HCEC 1CT (cell line): ENCODE results near the gene GGTLC1.

Source experiments
- DNase-seq: peaks from one replicate; pipeline ENCODE4 v3.0.0-alpha.2; 2017

GGTLC1 gene

GRCh38 chr20:23959054-23959453, 29.5 kb downstream of the GGTLC1 start:
- no peak for DNase-seq

GRCh38 chr20:23955896-23956295, 32.7 kb downstream of the GGTLC1 start:
- DNase-seq = no peak

GRCh38 chr20:23954008-23954745, 34.4 kb downstream of the GGTLC1 start:
- no peak for DNase-seq

DNA sequence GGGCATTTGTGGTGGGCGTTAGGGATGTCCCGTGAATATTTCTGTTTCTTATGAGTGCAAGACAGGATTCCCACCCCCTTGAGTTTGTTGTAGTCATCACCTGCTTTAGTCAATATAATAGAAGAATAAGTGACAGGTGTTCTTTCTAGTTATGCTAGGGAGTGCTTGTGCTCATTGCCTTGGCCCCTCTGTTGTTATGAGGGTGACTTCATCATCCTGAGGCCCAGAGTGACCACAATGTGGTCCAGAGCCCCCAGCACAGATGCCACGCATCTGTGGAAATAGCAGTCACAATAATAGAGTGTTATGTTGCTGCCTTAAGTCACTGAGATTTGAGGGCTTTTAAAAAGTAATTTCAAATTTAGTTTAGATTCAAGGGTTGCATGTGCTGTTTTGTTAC, 42.4 kb downstream of the GGTLC1 start:
- no peak for DNase-seq

DNA sequence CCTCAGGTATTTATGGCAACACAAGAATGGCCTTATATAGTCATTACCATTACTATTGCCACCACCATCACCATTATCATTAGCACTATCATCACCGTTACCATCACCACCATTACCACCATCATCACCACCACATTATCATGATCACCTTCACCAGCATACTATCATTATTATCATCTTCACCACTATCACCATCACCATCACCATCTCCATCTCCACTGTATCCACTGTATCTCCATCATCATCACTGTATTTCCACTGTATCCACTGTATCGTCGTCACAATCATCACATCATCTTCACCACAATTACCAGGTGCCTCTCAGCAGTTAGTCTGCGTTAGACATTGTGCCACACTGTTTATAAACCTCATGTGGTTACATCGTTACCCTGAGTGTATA, 45.3 kb downstream of the GGTLC1 start:
- no peak for DNase-seq

GRCh38 chr20:23939641-23940040, 48.9 kb downstream of the GGTLC1 start:
- DNase-seq = no peak

DNA sequence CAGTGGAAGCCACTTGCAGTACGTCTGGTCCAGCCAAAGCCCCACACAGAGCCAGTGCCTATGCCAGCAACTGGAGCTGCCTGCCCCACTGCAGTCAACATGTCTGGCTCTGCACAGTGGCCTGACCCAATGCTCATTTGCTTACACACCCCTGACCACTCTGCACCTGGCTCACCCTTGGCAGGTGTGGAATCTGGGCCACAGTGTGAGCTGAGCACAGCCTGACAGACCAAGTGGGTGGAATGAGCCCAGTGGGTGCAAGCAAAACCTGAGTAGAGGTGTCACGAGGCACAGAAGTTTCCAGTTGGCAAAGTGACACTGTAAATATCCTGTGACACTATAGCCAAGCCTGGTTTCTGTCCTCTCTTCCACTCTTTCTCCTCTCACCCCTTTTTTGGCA, 49.5 kb downstream of the GGTLC1 start:
- no peak for DNase-seq

DNA sequence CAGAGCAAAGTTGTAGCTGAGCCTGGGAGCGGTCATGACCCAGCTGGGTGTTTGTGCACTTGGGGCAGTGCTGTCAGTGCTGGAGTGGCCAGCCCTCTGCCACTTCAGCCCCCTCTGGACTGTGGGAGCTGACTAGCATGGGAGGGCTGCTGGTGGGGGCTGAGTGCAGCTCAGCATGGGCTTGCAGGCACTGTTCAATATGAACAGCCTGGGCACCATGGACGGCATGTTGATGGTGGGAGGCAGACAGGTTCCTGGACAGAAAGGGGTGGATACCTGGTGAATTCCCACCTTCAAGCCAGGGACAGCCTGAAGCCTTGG, 50.5 kb downstream of the GGTLC1 start:
- DNase-seq = no peak

DNA sequence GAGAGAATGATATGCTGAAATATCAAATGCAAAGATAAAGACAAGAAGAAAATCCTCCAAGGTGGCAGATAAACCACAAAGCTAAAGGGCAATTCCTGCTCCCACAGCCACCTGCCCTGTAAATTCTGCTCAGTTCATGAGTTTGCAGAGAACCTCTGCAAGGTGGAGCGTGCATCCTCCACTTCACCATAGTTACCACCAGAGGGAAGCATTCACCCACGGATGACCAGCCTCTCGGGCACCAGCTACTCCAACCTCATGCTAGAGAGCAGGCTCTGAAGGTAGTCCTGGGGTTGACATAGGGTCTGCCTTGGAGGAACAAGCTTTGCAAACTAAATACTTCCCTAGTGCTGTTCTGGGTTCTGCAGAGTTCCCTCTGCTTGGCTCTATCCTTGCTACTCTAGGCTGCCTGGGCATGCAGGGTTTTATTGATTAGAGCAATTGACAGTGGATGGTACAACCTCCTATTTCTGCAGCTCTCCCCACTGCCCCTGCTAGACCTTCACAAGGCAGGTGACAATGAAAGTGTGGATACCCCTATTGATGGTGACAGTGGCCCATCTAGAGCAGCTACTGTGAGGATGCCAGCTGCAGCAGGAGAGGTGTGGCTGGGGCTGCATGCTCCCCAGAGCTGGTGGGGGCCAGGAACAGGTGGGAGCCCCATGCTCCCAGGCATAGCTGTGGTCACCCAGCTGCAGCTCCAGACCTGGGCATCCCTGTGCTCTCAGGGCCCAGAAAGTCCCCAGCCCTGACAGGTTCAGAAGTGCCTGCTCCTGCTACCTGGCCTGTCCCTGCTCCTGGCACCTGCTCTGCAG, 51.1 kb downstream of the GGTLC1 start:
- no peak for DNase-seq
